ENCODE measurements around the gene CPED1.

DNA sequence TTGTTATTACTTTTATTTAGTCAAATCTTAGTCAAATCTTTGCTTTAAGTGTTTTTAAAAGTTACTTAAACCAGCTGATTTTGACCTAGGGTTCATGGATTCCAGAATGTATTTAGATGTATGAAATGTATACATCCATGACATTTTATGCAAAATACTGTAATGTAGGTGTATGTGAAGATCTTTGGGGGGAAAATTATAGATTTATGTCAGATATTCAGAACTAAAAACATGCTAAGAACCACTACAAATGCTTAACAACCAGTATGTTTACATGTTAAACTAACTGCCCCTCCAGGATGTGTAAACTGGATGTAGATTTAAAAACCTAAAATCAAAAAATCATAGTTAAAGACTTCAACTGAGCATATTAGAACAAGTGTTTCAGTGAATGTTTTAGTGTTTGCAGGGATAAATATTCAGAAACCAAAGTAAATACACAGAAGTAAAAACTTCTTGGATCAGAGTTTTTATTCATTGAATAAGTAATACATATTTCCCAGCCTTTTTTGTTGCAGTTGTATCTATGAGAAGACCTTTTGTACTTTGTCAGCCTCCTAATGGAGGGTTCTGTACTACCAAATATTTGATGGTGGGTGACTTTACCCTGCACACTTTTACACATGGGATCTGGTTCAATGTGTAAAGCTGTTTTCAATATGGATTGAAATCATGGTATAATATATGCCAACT is 3.9 kb downstream of the CPED1 start:
- TF ChIP-seq POLR2AphosphoS5 (IDR thresholded peaks at IDR 0.05) (no peak), CTCF (IDR thresholded peaks at IDR 0.05) (no peak), POLR2A (IDR thresholded peaks at IDR 0.05) (no peak), EP300 (IDR thresholded peaks at IDR 0.05) (no peak)

All from upper lobe of left lung (tissue), 4 donors.